K562 (cell line): Measurements from ENCODE around the gene SPRYD3. TPM values are rescaled to one million over a fixed set of nuclear protein-coding genes. Genes with fewer than 3 reads are reported as not detected.

ENCODE experiments used
- ATF7 ChIP-seq: fragments of 450-650 bp; IDR thresholded peaks from 2 replicates; pipeline ENCODE4 v1.7.1; 2014; ENCODE audit warnings: mild to moderate bottlenecking, moderate library complexity
- BRCA1 ChIP-seq, 2 experiments: fragments of 450-650 bp in 1 of 2; sonication (generic) in 1 of 2; formaldehyde crosslinking in 1 of 2; IDR thresholded peaks; 2 replicates each; pipeline versions ENCODE4 v1.5.0 to v1.6.1; 2017 to 2020; ENCODE audit warnings: mild to moderate bottlenecking in 1 of 2, missing genetic modification reagents in 1 of 2
- CHAMP1 ChIP-seq: fragments of 450-650 bp; IDR thresholded peaks from 2 replicates; pipeline ENCODE4 v1.6.1; 2016; ENCODE audit warnings: mild to moderate bottlenecking
- DMBX1 ChIP-seq: fragments of 250-450 bp; sonication (Bioruptor Pico); IDR thresholded peaks from 2 replicates; pipeline ENCODE4 v1.8.0; 2022; ENCODE audit warnings: inconsistent platforms, mild to moderate bottlenecking, moderate library complexity, borderline replicate concordance
- EWSR1 ChIP-seq: fragments of 450-650 bp; IDR thresholded peaks from 2 replicates; pipeline ENCODE4 v1.6.1; 2018; ENCODE audit warnings: borderline replicate concordance, mild to moderate bottlenecking, low read depth, moderate library complexity; ENCODE audit not compliant: partially characterized antibody
- MNT ChIP-seq, 2 experiments: fragments of 450-650 bp; conservative IDR thresholded peaks; 2 replicates each; pipeline ENCODE4 v1.6.1; 2017; ENCODE audit warnings: mild to moderate bottlenecking in 2 of 2, moderate library complexity in 2 of 2
- RBM25 ChIP-seq: fragments of 200-400 bp; formaldehyde crosslinking; IDR thresholded peaks from 2 replicates; pipeline ENCODE4 v1.6.1; 2018; ENCODE audit warnings: low read length, low read depth, moderate library complexity; ENCODE audit not compliant: severe bottlenecking
- ZBTB17 ChIP-seq: fragments of 450-650 bp; formaldehyde crosslinking; IDR thresholded peaks from 2 replicates; pipeline ENCODE4 v1.4.0; 2020; ENCODE audit warnings: mild to moderate bottlenecking
- ZBTB34 ChIP-seq: fragments of 250-450 bp; sonication (Bioruptor Pico); IDR thresholded peaks from 2 replicates; pipeline ENCODE4 v1.8.0; 2021; ENCODE audit warnings: mild to moderate bottlenecking, moderate library complexity
- ZFX ChIP-seq: sonication (generic); formaldehyde crosslinking; IDR thresholded peaks from 2 replicates; pipeline ENCODE4 v1.8.0; 2022; ENCODE audit warnings: mild to moderate bottlenecking, missing genetic modification reagents, moderate library complexity
- ZNF583 ChIP-seq: fragments of 250-450 bp; sonication (Bioruptor Pico); IDR thresholded peaks from 2 replicates; pipeline ENCODE4 v1.4.0; 2020
- ZNF76 ChIP-seq: fragments of 250-450 bp; sonication (Bioruptor Pico); IDR thresholded peaks from 2 replicates; pipeline ENCODE4 v1.4.0; 2020; ENCODE audit warnings: mild to moderate bottlenecking, moderate library complexity, borderline replicate concordance
- polyA plus RNA-seq, 8 experiments: library from polyadenylated mRNA; depleted of rRNA in 4 of 8; stranded (reverse) in 5 of 8; unstranded in 3 of 8; fragments of >200 nt; fragmentation: Nextera tagmentation in 2 of 8; fragmentation: Illumina TruSeq in 1 of 8; extraction: Ambion mirVana in 2 of 8; extraction: Trizol in 1 of 8; gene quantifications; 2 replicates each; pipeline versions ENCODE4 v1.2.1 to v1.2.3, GENCODE V29; 2011 to 2014; ENCODE audit warnings: inconsistent platforms in 1 of 8, missing spikeins in 1 of 8
- total RNA-seq, 7 experiments: library from RNA; depleted of rRNA in 6 of 7; stranded (reverse); fragments of >200 nt in 6 of 7; fragmentation: Illumina TruSeq in 2 of 7; extraction: Trizol in 2 of 7; gene quantifications; 2 replicates each; pipeline versions ENCODE4 v1.2.1 to v1.2.3, GENCODE V29; 2011 to 2021; ENCODE audit warnings: low replicate concordance in 1 of 7
- TF ChIP-seq, protein P1 (sequence below): IDR thresholded peaks from 2 replicates; pipeline ENCODE4 v1.6.1; 2011; ENCODE audit not compliant: insufficient read length; ENCODE audit errors: extremely low read depth
- TF ChIP-seq, protein P2 (sequence below): fragments of 250-450 bp; sonication (Bioruptor Pico); IDR thresholded peaks from 2 replicates; pipeline ENCODE4 v1.6.1; 2021; ENCODE audit warnings: mild to moderate bottlenecking
- TF ChIP-seq, protein P3 (sequence below): fragments of 150-350 bp; IDR thresholded peaks from 2 replicates; pipeline ENCODE4 v1.6.1; 2014; ENCODE audit warnings: low read depth, mild to moderate bottlenecking, low read length, borderline replicate concordance

SPRYD3 gene
- total and polyA plus RNA-seq, 9 of the 15 experiments (the other 6 are each of a cell fraction or from before 2014, with no cell fraction given), result 1.5 to 13.6 (median 7.6) TPM

DNA sequence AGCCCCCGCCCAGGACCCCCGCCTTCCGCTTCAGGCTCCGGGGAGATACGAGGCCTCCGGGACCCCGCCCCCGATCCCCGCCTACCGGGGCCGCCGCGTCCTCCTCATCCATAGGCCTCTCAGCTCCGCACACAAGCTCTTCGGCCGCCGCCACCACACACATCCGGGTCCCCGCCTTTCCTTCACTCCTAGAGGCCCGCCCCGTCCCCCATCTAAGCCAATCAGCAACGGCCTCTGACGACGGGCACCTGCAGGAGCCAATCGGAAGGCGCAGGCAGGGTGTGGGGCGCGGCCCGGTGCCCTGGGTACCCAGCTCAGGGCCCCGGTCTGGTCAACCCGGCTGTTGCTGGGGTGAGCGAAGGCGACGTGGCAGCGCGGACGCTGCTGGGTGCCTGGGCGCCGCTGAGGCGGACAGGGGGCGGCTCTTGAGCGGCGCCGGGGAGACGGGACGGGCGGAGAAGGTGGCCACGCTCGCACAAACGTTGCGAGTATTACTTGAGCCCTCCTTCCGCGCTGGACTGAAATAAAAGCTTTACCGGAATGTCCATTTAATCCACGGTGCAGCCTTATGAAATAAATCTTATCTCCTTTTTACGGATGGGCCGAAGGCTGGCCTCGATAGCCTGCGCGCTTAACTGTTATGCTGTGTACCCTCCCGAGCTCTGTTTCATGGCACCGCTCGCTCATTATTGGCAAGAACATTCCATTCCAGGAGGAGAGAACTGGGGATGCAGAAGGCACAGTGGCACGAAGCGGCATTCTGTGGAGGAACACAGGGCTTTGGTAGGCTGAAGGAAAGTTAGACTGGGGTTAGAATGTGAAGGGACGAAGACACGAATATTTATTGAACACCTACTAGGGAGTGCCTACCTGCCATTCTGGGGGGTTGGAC is at the start of gene SPRYD3 (continued):
- TF ChIP-seq ZFX (CRISPR knock-in tag) (peak; percentile 88), RBM25 (peak; percentile 100), BRCA1 (IDR thresholded peaks at IDR 0.05) (no peak), BRCA1 (CRISPR knock-in tag; IDR thresholded peaks at IDR 0.05) (no peak), ZBTB17 (CRISPR knock-in tag) (peak; percentile 48; the same call in 1 of the 2 replicates), MNT (conservative IDR thresholded peaks at IDR 0.05) (peak in 1 of 2 experiments; percentile 63; a peak in 2 of 4 replicates), EWSR1 (no peak), ZNF583 (CRISPR knock-in tag) (peak; percentile 40; the same call in 1 of the 2 replicates), DMBX1 (CRISPR knock-in tag) (no peak), ZBTB34 (no peak), ZNF76 (0 out of 2 replicates have a peak, but pooled peaks have one; percentile 53), ATF7 (peak; percentile 67; the same call in 1 of the 2 replicates), CHAMP1 (no peak)
- TF ChIP-seq, protein P1, sequence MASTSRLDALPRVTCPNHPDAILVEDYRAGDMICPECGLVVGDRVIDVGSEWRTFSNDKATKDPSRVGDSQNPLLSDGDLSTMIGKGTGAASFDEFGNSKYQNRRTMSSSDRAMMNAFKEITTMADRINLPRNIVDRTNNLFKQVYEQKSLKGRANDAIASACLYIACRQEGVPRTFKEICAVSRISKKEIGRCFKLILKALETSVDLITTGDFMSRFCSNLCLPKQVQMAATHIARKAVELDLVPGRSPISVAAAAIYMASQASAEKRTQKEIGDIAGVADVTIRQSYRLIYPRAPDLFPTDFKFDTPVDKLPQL, result no peak
- TF ChIP-seq, protein P2, sequence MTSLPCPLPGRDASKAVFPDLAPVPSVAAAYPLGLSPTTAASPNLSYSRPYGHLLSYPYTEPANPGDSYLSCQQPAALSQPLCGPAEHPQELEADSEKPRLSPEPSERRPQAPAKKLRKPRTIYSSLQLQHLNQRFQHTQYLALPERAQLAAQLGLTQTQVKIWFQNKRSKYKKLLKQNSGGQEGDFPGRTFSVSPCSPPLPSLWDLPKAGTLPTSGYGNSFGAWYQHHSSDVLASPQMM (CRISPR knock-in tag), result no peak
- TF ChIP-seq, protein P3, sequence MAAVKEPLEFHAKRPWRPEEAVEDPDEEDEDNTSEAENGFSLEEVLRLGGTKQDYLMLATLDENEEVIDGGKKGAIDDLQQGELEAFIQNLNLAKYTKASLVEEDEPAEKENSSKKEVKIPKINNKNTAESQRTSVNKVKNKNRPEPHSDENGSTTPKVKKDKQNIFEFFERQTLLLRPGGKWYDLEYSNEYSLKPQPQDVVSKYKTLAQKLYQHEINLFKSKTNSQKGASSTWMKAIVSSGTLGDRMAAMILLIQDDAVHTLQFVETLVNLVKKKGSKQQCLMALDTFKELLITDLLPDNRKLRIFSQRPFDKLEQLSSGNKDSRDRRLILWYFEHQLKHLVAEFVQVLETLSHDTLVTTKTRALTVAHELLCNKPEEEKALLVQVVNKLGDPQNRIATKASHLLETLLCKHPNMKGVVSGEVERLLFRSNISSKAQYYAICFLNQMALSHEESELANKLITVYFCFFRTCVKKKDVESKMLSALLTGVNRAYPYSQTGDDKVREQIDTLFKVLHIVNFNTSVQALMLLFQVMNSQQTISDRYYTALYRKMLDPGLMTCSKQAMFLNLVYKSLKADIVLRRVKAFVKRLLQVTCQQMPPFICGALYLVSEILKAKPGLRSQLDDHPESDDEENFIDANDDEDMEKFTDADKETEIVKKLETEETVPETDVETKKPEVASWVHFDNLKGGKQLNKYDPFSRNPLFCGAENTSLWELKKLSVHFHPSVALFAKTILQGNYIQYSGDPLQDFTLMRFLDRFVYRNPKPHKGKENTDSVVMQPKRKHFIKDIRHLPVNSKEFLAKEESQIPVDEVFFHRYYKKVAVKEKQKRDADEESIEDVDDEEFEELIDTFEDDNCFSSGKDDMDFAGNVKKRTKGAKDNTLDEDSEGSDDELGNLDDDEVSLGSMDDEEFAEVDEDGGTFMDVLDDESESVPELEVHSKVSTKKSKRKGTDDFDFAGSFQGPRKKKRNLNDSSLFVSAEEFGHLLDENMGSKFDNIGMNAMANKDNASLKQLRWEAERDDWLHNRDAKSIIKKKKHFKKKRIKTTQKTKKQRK, result peak; percentile 49; the same call in 1 of the 2 replicates
